Measurements from ENCODE around the gene PAK4.
A peak's percentile ranks its signal among the peaks of the same experiment; 100 is the strongest.
"Not testable (repeated sequence)": the region's sequence is repeated elsewhere in the genome, so short reads cannot be mapped to it uniquely, and the experiment has no call there.

The PAK4 gene

DNA sequence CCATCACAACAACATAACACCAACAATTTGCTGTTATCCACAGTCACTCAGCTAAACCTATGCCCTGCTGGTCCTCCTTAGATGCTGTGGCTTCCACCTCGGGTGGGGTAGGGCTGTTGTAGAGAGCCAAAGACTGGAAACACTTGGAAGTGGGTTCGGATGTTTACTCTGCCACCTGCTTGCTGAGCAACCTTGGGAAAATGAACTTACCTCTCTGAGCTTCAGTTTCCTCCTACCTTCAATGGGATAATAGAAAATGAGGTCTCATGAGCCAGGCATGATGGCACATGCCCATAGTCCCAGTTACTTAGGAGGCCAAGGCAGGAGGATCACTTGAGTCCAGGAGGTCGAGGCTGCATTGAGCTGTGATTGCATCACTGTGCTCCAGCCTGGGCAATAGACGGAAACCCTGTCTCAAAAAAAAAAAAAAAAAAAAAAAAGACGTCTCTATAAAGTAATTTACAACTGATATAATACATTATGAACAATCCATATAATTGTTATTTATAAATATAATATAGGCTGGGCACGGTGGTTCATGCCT, 81.8 kb downstream of the PAK4 start:
- in situ Hi-C loops (cut with MboI; ENCODE audit: low pct_unique_long_range_greater_than_20kb, low sequenced_read_pairs, unreplicated experiment): no loop called here
- no peak for DNase-seq (ENCODE audit: low spot score)
- TF ChIP-seq, protein P1, sequence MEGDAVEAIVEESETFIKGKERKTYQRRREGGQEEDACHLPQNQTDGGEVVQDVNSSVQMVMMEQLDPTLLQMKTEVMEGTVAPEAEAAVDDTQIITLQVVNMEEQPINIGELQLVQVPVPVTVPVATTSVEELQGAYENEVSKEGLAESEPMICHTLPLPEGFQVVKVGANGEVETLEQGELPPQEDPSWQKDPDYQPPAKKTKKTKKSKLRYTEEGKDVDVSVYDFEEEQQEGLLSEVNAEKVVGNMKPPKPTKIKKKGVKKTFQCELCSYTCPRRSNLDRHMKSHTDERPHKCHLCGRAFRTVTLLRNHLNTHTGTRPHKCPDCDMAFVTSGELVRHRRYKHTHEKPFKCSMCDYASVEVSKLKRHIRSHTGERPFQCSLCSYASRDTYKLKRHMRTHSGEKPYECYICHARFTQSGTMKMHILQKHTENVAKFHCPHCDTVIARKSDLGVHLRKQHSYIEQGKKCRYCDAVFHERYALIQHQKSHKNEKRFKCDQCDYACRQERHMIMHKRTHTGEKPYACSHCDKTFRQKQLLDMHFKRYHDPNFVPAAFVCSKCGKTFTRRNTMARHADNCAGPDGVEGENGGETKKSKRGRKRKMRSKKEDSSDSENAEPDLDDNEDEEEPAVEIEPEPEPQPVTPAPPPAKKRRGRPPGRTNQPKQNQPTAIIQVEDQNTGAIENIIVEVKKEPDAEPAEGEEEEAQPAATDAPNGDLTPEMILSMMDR (IDR thresholded peaks at IDR 0.05; ENCODE audit: extremely low read depth, insufficient read depth, missing control alignments): no peak

DNA sequence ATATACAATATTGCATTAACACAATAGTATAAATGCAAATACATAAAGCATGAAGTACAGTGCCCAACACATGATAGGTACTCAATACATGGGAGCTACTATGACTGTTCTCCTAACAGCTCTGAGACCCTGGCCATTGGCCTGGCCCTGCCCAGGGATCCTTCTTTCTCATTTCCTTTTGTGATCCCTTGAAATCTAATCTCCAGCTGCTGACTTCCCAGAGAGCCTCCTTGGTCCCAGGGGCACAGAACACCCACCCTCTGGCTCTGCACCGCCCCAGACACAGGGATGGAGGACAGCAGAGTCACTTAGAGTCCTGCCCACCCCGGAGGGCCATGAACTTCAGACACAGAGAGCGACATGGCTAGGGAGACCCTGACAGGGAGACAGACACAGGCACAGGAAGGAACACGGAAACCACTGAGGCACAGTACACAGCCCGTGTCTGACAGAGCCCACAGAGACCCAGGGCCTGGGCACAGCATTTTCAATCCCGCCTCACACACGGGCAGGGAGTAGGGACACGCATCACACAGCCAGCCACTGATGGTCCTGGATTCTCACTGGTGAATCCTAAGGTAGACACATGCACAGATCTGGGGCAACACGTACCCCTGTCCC, 82.7 kb downstream of the PAK4 start:
- DNase-seq (ENCODE audit: low spot score): no peak
- in situ Hi-C loops (cut with MboI; ENCODE audit: low pct_unique_long_range_greater_than_20kb, low sequenced_read_pairs, unreplicated experiment): no loop called here
- TF ChIP-seq, protein P1 (IDR thresholded peaks at IDR 0.05; ENCODE audit: extremely low read depth, insufficient read depth, missing control alignments): no peak

DNA sequence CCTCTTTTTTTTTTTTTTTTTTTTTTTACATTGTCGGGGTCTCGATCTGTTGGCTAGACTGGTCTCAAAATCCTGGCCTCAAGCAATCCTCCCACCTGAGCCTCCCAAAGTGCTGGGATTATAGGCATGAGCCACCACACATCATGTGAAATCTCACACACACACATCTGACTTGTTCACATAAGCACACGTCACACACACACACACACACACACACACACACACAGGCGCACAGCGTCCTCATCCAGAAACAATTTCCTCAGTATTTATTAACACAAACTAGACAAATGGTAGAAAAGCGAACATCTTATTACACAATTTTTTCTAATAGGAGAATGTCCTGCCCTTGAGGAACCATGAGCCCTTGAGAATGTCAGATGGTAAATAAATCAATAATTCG, 83.6 kb downstream of the PAK4 start:
- TF ChIP-seq, protein P1 (IDR thresholded peaks at IDR 0.05; ENCODE audit: extremely low read depth, insufficient read depth, missing control alignments): no peak
- no peak for DNase-seq (ENCODE audit: low spot score)
- in situ Hi-C loops (cut with MboI; ENCODE audit: low pct_unique_long_range_greater_than_20kb, low sequenced_read_pairs, unreplicated experiment): no loop called here

DNA sequence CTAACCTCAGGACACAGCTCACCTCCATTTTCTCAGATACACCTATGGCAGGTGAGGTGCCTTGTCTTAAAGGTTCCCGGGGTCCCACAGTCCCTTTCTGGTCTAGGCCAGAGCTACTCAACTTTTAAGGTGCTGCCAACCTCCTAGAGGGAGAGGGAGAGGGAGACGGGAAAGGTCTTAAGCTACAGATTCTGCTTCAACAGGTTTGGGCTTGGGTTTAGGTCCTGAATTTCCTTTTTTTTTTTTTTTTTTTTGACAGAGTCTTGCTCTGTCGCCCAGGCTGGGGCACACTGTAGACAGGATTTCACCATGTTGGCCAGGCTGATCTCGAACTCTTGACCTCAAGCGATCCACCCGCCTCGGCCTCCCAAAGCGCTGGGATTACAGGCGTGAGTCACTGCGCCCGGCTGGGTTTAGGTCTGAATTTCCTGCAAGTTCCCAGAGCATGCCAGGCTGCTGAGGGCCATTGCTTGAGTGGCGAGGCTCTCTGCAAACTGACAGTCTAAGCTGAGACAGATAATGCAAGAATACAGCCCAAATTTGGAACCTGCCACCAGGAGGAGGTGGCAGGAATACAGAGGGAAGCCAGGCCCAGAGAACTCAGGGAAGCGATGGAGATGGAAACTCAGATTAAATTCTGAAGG, 86.3 kb downstream of the PAK4 start:
- no peak for DNase-seq (ENCODE audit: low spot score)
- TF ChIP-seq, protein P1 (IDR thresholded peaks at IDR 0.05; ENCODE audit: extremely low read depth, insufficient read depth, missing control alignments): no peak
- in situ Hi-C loops (cut with MboI; ENCODE audit: low pct_unique_long_range_greater_than_20kb, low sequenced_read_pairs, unreplicated experiment): no loop called here

DNA sequence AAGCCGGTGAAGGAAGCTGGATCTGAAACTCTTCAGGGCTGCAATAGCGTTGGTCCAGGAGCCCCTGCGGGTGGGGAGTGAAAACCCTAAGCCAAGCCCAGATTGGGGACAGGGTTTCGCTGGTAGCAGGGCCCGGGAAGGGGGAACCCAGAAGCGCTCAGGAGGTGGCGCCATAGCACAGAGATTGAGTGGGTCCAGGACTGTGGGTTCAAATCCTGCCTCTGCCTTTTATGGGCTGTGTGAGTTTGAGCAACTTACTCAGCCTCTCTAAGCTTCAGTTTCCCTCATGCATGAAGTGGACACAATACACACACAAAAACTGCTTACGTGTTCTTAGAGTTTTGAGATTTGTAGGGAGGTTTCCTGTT, 86.8 kb downstream of the PAK4 start:
- in situ Hi-C loops (cut with MboI; ENCODE audit: low pct_unique_long_range_greater_than_20kb, low sequenced_read_pairs, unreplicated experiment): no loop called here
- TF ChIP-seq, protein P1 (IDR thresholded peaks at IDR 0.05; ENCODE audit: extremely low read depth, insufficient read depth, missing control alignments): peak; percentile 67
- DNase-seq (ENCODE audit: low spot score): peak; percentile 47

DNA sequence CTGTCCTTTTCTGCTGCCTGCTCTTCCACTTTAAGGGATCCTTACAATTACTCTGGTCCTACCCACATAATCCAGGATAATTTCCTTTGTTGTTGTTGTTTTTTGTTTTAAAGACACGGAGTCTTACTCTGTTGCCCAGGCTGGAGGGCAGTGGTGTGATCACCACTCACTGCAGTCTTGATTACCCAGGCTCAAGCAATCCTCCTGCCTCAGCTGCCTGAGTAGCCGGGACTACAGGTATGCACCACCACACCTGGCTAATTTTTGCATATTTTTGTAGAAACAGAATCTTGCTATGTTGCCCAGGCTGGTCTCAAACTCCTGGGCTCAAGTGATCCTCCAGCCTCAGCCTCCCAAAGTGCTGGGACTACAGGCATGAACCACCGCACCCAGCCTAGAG, 89.7 kb downstream of the PAK4 start:
- in situ Hi-C loops (cut with MboI; ENCODE audit: low pct_unique_long_range_greater_than_20kb, low sequenced_read_pairs, unreplicated experiment): not testable (repeated sequence)

DNA sequence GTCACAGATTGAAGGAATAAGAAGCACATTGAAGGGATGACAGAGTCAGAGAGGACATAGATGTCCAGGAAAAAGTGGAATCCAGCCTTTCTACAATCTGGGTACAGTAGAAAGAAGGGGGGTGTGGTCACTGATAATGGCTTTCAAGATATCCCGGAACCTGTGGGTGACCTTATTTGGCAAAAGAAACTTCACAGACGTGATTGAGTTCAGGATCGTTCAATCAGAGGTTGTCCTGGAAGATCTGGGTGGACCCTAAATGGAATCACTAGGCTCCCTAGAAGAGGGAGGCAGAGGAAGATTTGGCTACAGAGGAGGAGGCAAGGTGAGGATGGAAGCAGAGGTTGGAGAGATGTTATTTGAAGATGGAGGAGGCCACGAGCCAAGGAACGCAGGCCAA, 91.5 kb downstream of the PAK4 start:
- in situ Hi-C loops (cut with MboI; ENCODE audit: low pct_unique_long_range_greater_than_20kb, low sequenced_read_pairs, unreplicated experiment): no loop called here
- TF ChIP-seq, protein P1 (IDR thresholded peaks at IDR 0.05; ENCODE audit: extremely low read depth, insufficient read depth, missing control alignments): no peak
- no peak for DNase-seq (ENCODE audit: low spot score)

More for the DNA sequence above, 89.7 kb downstream of the PAK4 start:
- not testable (repeated sequence) for DNase-seq (ENCODE audit: low spot score)

All from GM13977 (cell line).